Stimulated activated CD8-positive, alpha-beta memory T cell treated with anti-CD3 and anti-CD28 coated beads, Interleukin-7, amount 100 ng/mL, for 24 hours (primary cell): ENCODE results near the gene GNA15.

Source experiments
- DNase-seq: peaks from one replicate; pipeline ENCODE4 v3.0.0-alpha.2; 2020; ENCODE audit warnings: low read depth

Gene GNA15

GRCh38 chr19:3106509-3107141 is 29.2 kb upstream of the GNA15 start:
- DNase-seq = no peak

GRCh38 chr19:3107658-3108057 is 28.2 kb upstream of the GNA15 start:
- no peak for DNase-seq

GRCh38 chr19:3108775-3109174 is 27.1 kb upstream of the GNA15 start:
- peak; percentile 51 for DNase-seq

GRCh38 chr19:3109491-3109890 is 26.3 kb upstream of the GNA15 start:
- no peak for DNase-seq

GRCh38 chr19:3110126-3110825 is 25.6 kb upstream of the GNA15 start:
- DNase-seq = no peak

GRCh38 chr19:3111586-3112247 is 24.1 kb upstream of the GNA15 start:
- no peak for DNase-seq

- no peak for DNase-seq
Measured at GRCh38 chr19:3112375-3113099, 23.3 kb upstream of the GNA15 start.

- DNase-seq = no peak
Measured at GRCh38 chr19:3113100-3114017, 22.5 kb upstream of the GNA15 start.

GRCh38 chr19:3114018-3114726 is 21.7 kb upstream of the GNA15 start:
- DNase-seq = no peak

GRCh38 chr19:3114811-3115210 is 21.0 kb upstream of the GNA15 start:
- no peak for DNase-seq

- no peak for DNase-seq
Measured at GRCh38 chr19:3115411-3115810, 20.4 kb upstream of the GNA15 start.

GRCh38 chr19:3115916-3116602 is 19.8 kb upstream of the GNA15 start:
- no peak for DNase-seq

- no peak for DNase-seq
Measured at GRCh38 chr19:3116621-3117020, 19.2 kb upstream of the GNA15 start.

GRCh38 chr19:3117716-3118115 is 18.1 kb upstream of the GNA15 start:
- no peak for DNase-seq

- no peak for DNase-seq
Measured at GRCh38 chr19:3118232-3119070, 17.4 kb upstream of the GNA15 start.

- no peak for DNase-seq
Measured at GRCh38 chr19:3119071-3119595, 16.7 kb upstream of the GNA15 start.

GRCh38 chr19:3119693-3120380 is 16.0 kb upstream of the GNA15 start:
- no peak for DNase-seq

- DNase-seq = no peak
Measured at GRCh38 chr19:3120611-3121276, 15.1 kb upstream of the GNA15 start.
